Cardiac ventricle fibroblast (primary cell): ENCODE measurements around the gene LRR1. TPM values are rescaled to one million over a fixed set of nuclear protein-coding genes. Genes with fewer than 3 reads are reported as not detected.

Source experiments
- total RNA-seq: library from RNA; depleted of rRNA; stranded (reverse); fragments of >200 nt; gene quantifications from 2 replicates; pipeline ENCODE4 v1.2.3, GENCODE V29; 2015

The LRR1 gene
- total RNA-seq, result 5.7 and 8.6 TPM in 2 replicates

DNA sequence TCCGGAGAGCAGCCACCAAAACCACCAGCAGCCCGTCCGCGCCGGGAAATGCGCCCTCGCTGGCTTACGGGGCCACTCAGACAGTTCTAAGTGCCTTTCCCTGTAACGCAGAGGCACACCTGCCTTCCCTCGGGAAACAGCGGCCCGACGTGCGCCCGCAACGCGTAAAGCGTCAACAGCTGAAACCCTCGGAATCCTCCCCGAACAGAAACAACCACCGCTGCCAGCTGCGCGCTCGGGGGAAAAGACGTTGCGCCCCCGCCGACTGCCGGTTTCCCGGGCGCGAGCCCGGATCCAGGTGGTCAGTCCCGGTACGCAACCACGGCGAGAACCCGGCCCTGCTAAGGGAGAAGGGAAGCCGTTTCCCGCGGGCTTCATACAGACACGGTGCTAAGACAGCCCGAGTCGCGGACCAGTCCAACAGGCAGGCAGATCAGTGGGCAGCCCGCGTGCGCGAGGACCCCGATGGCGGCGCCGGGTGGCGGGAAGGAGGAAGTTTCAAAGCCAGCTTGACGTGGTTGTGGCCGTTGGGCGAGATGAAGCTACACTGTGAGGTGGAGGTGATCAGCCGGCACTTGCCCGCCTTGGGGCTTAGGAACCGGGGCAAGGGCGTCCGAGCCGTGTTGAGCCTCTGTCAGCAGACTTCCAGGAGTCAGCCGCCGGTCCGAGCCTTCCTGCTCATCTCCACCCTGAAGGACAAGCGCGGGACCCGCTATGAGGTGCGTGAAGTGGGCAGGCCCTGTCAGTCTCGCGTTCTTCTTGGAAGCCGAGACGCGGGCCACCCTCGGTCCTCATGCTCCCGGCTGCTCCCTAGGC is at the start of gene LRR1:
TSS of gene LRR1 (plus strand) at position 456 of the 816 bp plus-strand sequence. CDS start at position 537, 81 bp downstream.

DNA sequence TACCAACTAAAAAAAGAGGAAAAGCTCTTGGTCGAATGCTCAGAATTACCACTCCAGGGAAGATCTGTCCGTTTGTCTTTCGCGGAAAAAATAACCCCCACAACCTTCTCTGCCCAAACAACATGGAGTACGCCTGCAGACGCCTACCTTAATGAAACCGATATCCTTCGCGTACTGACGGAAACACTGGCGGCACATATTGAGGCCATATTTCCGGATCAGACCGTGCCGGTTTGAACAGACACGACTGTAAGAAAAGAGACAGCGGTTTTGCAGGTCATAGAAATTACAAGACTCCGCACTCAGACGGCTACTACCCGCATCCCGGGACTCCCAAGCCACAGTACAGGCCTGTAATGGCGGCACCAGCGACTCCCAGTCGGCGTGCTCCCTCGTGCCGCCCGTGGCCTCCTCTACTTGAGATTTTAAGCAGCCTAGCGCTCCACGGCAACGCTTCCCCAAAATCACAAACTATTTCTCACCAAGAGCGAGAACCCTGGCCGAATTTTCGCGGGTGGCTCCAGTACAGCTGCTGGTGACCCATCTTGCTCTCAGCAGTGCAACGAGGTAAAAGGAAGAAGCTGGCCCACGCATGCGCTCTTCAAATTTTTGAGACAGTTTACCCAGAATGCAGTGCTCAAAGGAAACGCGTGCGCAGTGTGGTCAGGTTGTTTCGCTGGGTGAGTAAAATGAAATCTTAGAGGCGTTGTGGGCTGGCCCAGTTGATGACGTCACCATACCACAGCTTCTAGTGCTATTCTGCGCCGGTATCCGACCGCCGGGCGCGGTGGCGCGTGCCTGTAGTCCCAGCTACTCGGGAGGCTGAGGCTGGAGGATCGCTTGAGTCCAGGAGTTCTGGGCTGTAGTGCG is 12.7 kb upstream of the LRR1 start, which contains the start of gene RPS29:
TSS of gene RPS29 (minus strand) at position 578 of the 870 bp plus-strand sequence. CDS start at position 544, 34 bp downstream.

GRCh38 chr14:49620182-49621113 is 21.7 kb downstream of the LRR1 start, which contains the start of the genes MGAT2 and RPL36AL:
Gene MGAT2 (plus strand): TSS chr14:49620799. CDS start chr14:49621269, 470 bp downstream.
Gene RPL36AL (minus strand): TSS chr14:49620626. CDS start chr14:49619104, 1,522 bp downstream.

DNA sequence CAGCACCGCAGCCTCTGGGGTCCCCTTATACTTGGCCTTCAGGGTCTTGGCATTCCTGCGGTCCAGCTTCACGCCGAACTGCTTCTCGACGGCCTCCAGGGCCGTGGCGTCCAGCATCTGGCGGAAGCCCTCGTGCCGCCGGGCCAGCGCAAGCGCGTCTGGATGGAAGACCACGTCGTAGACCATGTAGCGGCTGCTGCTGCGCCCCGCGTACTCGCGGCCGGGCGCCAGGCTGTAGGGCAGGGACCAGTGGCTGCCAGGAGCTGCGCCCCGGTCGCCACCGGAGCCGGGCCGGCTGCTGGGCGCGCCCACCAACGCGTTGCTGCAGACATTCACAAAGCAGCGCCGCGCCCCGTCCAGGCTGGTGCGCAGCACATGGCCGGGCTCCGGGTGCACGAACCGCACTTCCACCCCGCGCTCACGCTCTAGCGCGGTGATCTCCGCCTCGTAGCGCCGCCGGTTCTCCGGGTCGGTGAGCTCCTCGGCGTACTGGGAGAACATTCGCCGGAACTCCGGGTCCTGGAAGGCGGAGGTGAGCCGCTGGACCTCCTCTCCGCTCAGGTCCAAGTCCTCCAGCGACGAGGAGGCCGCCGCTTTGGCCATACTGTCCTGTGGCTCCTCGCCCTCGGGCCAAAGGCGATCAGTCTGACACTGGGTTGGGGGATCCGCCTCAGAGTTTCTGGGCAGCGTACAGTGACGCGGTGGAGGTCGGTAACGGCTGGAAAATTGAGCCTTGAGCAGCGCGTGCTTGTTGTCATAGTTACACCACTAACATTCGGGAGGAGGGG is 36.0 kb downstream of the LRR1 start, which contains the start of gene DNAAF2:
TSS of gene DNAAF2 (minus strand) at position 698 of the 788 bp plus-strand sequence. CDS start at position 603, 95 bp downstream.

Other genes starting within 250 kb of the LRR1 start
- gene RPS29, start 12.6 kb upstream of the LRR1 start, total RNA-seq, result 5,836 and 7,362 TPM in 2 replicates
- 189 and 206 TPM in 2 replicates for gene RPL36AL, start 21.7 kb downstream of the LRR1 start, total RNA-seq
- gene MGAT2, start 21.9 kb downstream of the LRR1 start, total RNA-seq, result 65.4 and 73.8 TPM in 2 replicates
- 9.9 and 10.8 TPM in 2 replicates for gene DNAAF2, start 36.3 kb downstream of the LRR1 start, total RNA-seq
- 0.88 and 2.0 TPM in 2 replicates for gene POLE2, start 89.3 kb downstream of the LRR1 start, total RNA-seq
- gene KLHDC1, start 94.2 kb downstream of the LRR1 start, total RNA-seq, result 3.0 and 3.2 TPM in 2 replicates
- gene KLHDC2, start 169.2 kb downstream of the LRR1 start, total RNA-seq, result 30.8 and 54.0 TPM in 2 replicates